Keratinocyte (primary cell): ENCODE data around the gene CLIP2. TPM values are rescaled to one million over a fixed set of nuclear protein-coding genes. Genes with fewer than 3 reads are reported as not detected.

ENCODE experiments used
- DNase-seq: peaks from one replicate; pipeline ENCODE4 v3.0.0-alpha.2; 2011; ENCODE audit warnings: low read depth, missing footprints, low spot score
- FAIRE-seq: peaks from 2 replicates; lab custom pipeline; 2011; peaks lifted over from hg19 to GRCh38; lab: Jason Lieb, UNC
- H2AFZ ChIP-seq: 2 replicates; pipeline ENCODE4 v1.6.0; 2012; ENCODE audit warnings: low read length, control low read depth, inconsistent platforms; ENCODE audit not compliant: control insufficient read depth
- H3K27ac ChIP-seq: 2 replicates; pipeline ENCODE4 v1.5.1; 2011; ENCODE audit warnings: low read length; ENCODE audit not compliant: control insufficient read depth, insufficient read depth
- H3K27me3 ChIP-seq: 3 replicates; pipeline ENCODE4 v1.6.0; 2011; ENCODE audit warnings: low read length; ENCODE audit not compliant: control insufficient read depth, insufficient read depth; ENCODE audit errors: extremely low read depth
- H3K36me3 ChIP-seq, 2 experiments: 2 replicates in 1 of 2; 3 replicates in 1 of 2; pipeline ENCODE4 v1.5.1; 2011; ENCODE audit warnings: low read length in 2 of 2, mild to moderate bottlenecking in 1 of 2; ENCODE audit not compliant: control insufficient read depth in 2 of 2, insufficient read depth in 2 of 2; ENCODE audit errors: extremely low read depth in 1 of 2
- H3K4me1 ChIP-seq: 3 replicates; pipeline ENCODE4 v1.5.1; 2011; ENCODE audit warnings: low read length; ENCODE audit not compliant: control insufficient read depth, insufficient read depth; ENCODE audit errors: extremely low read depth
- H3K4me2 ChIP-seq: 3 replicates; pipeline ENCODE4 v1.6.0; 2011; ENCODE audit warnings: low read depth, low read length; ENCODE audit not compliant: control insufficient read depth, insufficient read depth; ENCODE audit errors: extremely low read depth
- H3K4me3 ChIP-seq, 3 experiments: fragments of 200-600 bp in 1 of 3; sonication (generic) in 1 of 3; 2 replicates in 2 of 3; 3 replicates in 1 of 3; pipeline ENCODE4 v1.5.1; 2011 to 2016; ENCODE audit warnings: low read length in 3 of 3, mild to moderate bottlenecking in 3 of 3, control low read depth in 2 of 3, inconsistent platforms in 1 of 3, low read depth in 1 of 3, mixed read lengths in 1 of 3, mixed run types in 1 of 3, moderate library complexity in 1 of 3; ENCODE audit not compliant: control insufficient read depth in 2 of 3, insufficient read depth in 2 of 3; ENCODE audit errors: extremely low read depth in 1 of 3
- H3K79me2 ChIP-seq: 2 replicates; pipeline ENCODE4 v1.6.0; 2012; ENCODE audit warnings: low read length; ENCODE audit not compliant: control insufficient read depth, insufficient read depth
- H3K9ac ChIP-seq: 3 replicates; pipeline ENCODE4 v1.6.0; 2011; ENCODE audit warnings: low read length; ENCODE audit not compliant: control insufficient read depth, insufficient read depth; ENCODE audit errors: extremely low read depth
- H3K9me1 ChIP-seq: 3 replicates; pipeline ENCODE4 v1.6.0; 2011; ENCODE audit warnings: low read length; ENCODE audit not compliant: control insufficient read depth, insufficient read depth; ENCODE audit errors: extremely low read depth
- H3K9me3 ChIP-seq: 2 replicates; pipeline ENCODE4 v1.5.1; 2012; ENCODE audit warnings: low read depth, low read length; ENCODE audit not compliant: control insufficient read depth
- H4K20me1 ChIP-seq: 3 replicates; pipeline ENCODE4 v1.6.0; 2011; ENCODE audit warnings: low read length; ENCODE audit not compliant: control insufficient read depth, insufficient read depth; ENCODE audit errors: extremely low read depth
- CTCF ChIP-seq, 3 experiments: IDR thresholded peaks in 1 of 3; conservative IDR thresholded peaks in 1 of 3; optimal IDR thresholded peaks in 1 of 3; 2 replicates in 2 of 3; 3 replicates in 1 of 3; pipeline versions ENCODE3 to v1.5.1; 2011; ENCODE audit warnings: low read length in 3 of 3, mild to moderate bottlenecking in 3 of 3, moderate library complexity in 2 of 3, control low read depth in 1 of 3, inconsistent platforms in 1 of 3; ENCODE audit not compliant: insufficient read depth in 2 of 3; ENCODE audit errors: extremely low read depth in 1 of 3
- EZH2 ChIP-seq: IDR thresholded peaks from one replicate; pipeline ENCODE4 v1.6.1; 2012; ENCODE audit warnings: inconsistent platforms, mild to moderate bottlenecking, low read length, moderate library complexity
- dilution Hi-C: fragments of 300-500 bp; cut with MboI; formaldehyde crosslinking; loops from one replicate; pipeline ENCODE4 v1.7.0; 2020; ENCODE audit warnings: low sequenced_read_pairs; ENCODE audit not compliant: extremely low pct_ligation_motif_present
- polyA plus RNA-seq, 5 experiments: library from polyadenylated mRNA; depleted of rRNA in 3 of 5; stranded (reverse) in 3 of 5; stranded (forward) in 1 of 5; unstranded in 1 of 5; fragments of >200 nt; gene quantifications; 1 replicate in 1 of 5; 2 replicates in 3 of 5; 3 replicates in 1 of 5; pipeline versions ENCODE4 v1.2.1 to v1.2.3, GENCODE V29; 2011 to 2012; ENCODE audit warnings: missing spikeins in 2 of 5, low read depth in 1 of 5, low replicate concordance in 1 of 5

CLIP2 gene
- polyA plus RNA-seq, 1 donor (not counting 4 experiments of a cell fraction or from before 2014, with no cell fraction given): 2.6 TPM

GRCh38 chr7:74262639-74263398 lies 26.4 kb upstream of the CLIP2 start:
- no peak overlapping the region for H3K9ac ChIP-seq
- no peak overlapping the region for H3K27ac ChIP-seq
- H4K20me1 ChIP-seq: no peaks in the 10 kb centered on the region
- no peak overlapping the region for H3K4me3 ChIP-seq
- H2AFZ ChIP-seq: no peak overlapping the region
- no peaks in the 10 kb centered on the region for H3K79me2 ChIP-seq
- no peak for FAIRE-seq
- no peak for DNase-seq
- TF ChIP-seq EZH2: no peak
- no peak for TF ChIP-seq CTCF (optimal IDR thresholded peaks at IDR 0.05 in 1 of 3, IDR thresholded peaks at IDR 0.05 in 1 of 3, conservative IDR thresholded peaks at IDR 0.05 in 1 of 3; ENCODE audit: extremely low read depth in 1 of 3, insufficient read depth in 2 of 3, low read length in 3 of 3)
- H3K4me1 ChIP-seq: no peaks in the 10 kb centered on the region
- H3K4me2 ChIP-seq: no peak overlapping the region
- no peaks in the 10 kb centered on the region for H3K9me1 ChIP-seq
- no peaks in the 10 kb centered on the region for H3K36me3 ChIP-seq
- no peaks in the 10 kb centered on the region for H3K27me3 ChIP-seq
- dilution Hi-C loops: no loop called here
- H3K9me3 ChIP-seq: no peaks in the 10 kb centered on the region

- Histone ChIP-seq H3K27me3 (no peaks in the 10 kb centered on the region), H3K9me1 (no peaks in the 10 kb centered on the region), H3K36me3 (no peaks in the 10 kb centered on the region), H3K4me2 (no peak overlapping the region), H3K79me2 (no peaks in the 10 kb centered on the region), H3K27ac (no peak overlapping the region), H3K9ac (no peak overlapping the region), H4K20me1 (no peaks in the 10 kb centered on the region), H2AFZ (no peak overlapping the region), H3K4me1 (peaks cover 6% of the 10 kb centered on the region), H3K9me3 (no peaks in the 10 kb centered on the region), H3K4me3 (no peak overlapping the region)
- FAIRE-seq: no peak
- no peak for DNase-seq
- TF ChIP-seq EZH2: no peak
- TF ChIP-seq CTCF (optimal IDR thresholded peaks at IDR 0.05 in 1 of 3, IDR thresholded peaks at IDR 0.05 in 1 of 3, conservative IDR thresholded peaks at IDR 0.05 in 1 of 3; ENCODE audit: extremely low read depth in 1 of 3, insufficient read depth in 2 of 3, low read length in 3 of 3): no peak
- dilution Hi-C loops: no loop called here
These were observed 25.6 kb upstream of the CLIP2 start for GRCh38 chr7:74263399-74264120.
